SJCRH30 (cell line): ENCODE data around the gene FAM78A. TPM values are rescaled to one million over a fixed set of nuclear protein-coding genes. Genes with fewer than 3 reads are reported as not detected.

Experiments used
- DNase-seq, 2 experiments: peaks; one replicate each; pipeline ENCODE4 v3.0.0-alpha.2; 2015 to 2020
- H3K27ac ChIP-seq: fragments of 250-450 bp; sonication (Bioruptor Pico); 2 replicates; pipeline ENCODE4 v1.5.1; 2020; ENCODE audit warnings: mild to moderate bottlenecking, moderate library complexity
- H3K27me3 ChIP-seq: fragments of 250-450 bp; sonication (Bioruptor Pico); 2 replicates; pipeline ENCODE4 v1.5.1; 2020; ENCODE audit warnings: mild to moderate bottlenecking, moderate library complexity
- H3K36me3 ChIP-seq: fragments of 250-450 bp; sonication (Bioruptor Pico); 2 replicates; pipeline ENCODE4 v1.5.1; 2020; ENCODE audit warnings: mild to moderate bottlenecking, moderate library complexity
- H3K4me1 ChIP-seq: fragments of 250-450 bp; sonication (Bioruptor Pico); 2 replicates; pipeline ENCODE4 v1.5.1; 2020; ENCODE audit warnings: mild to moderate bottlenecking, moderate library complexity
- H3K4me3 ChIP-seq: fragments of 250-450 bp; sonication (Bioruptor Pico); 2 replicates; pipeline ENCODE4 v1.5.1; 2020; ENCODE audit warnings: mild to moderate bottlenecking, moderate library complexity
- H3K9me3 ChIP-seq: fragments of 250-450 bp; sonication (Bioruptor Pico); replicated peaks from 2 replicates; pipeline ENCODE4 v1.5.1; 2020; ENCODE audit warnings: mild to moderate bottlenecking, moderate library complexity
- total RNA-seq: library from RNA; depleted of rRNA; stranded (reverse); fragments of >200 nt; shearing (Covaris generic); gene quantifications from 2 replicates; pipeline ENCODE4 v1.2.3, GENCODE V29; 2014

The FAM78A gene
- total RNA-seq, 1 experiment from 2014 or later = 2.4 TPM

GRCh38 chr9:131292937-131293336 lies 16.6 kb upstream of the FAM78A start:
- Histone ChIP-seq H3K4me3 (no peak overlapping the region), H3K27me3 (no peaks in the 10 kb centered on the region), H3K4me1 (peaks cover 10% of the 10 kb centered on the region), H3K36me3 (no peaks in the 10 kb centered on the region), H3K27ac (no peak overlapping the region), H3K9me3 (no peaks in the 10 kb centered on the region)
- no peak for DNase-seq

DNA sequence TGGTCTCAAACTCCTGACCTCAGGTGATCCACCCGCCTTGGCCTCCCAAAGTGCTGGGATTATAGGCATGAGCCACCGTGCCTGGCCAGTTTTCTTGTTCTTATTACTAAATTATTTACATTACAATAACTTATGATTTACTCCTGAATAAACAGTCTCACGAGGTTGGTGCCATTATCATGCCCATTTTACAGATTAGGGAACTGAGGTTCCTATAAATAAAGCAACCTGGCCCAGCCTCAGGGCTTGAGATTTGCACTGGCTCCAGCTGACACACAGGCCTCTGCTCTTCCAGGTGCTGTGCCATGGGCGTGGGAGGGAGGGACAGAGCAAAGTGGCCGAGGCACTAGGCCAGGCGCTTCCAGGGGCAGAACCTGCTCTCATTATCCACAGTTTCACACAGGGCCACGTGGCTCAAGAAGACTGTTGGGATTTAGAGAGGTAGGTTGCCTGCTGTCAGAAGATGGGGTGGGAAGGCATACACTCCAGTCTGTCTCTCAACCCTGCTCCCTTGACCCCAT lies 15.5 kb upstream of the FAM78A start:
- Histone ChIP-seq H3K4me1 (peaks cover 10% of the 10 kb centered on the region), H3K9me3 (no peaks in the 10 kb centered on the region), H3K27me3 (no peaks in the 10 kb centered on the region), H3K4me3 (no peak overlapping the region), H3K27ac (no peak overlapping the region), H3K36me3 (no peaks in the 10 kb centered on the region)
- DNase-seq = no peak

GRCh38 chr9:131290767-131291370 lies 14.6 kb upstream of the FAM78A start:
- no peak for DNase-seq
- Histone ChIP-seq H3K4me3 (peak overlapping the region; percentile 56; the same call in 1 of the 2 replicates), H3K9me3 (no peaks in the 10 kb centered on the region), H3K36me3 (no peaks in the 10 kb centered on the region), H3K4me1 (peaks cover 2% of the 10 kb centered on the region; the same call in 1 of the 2 replicates), H3K27ac (no peak overlapping the region), H3K27me3 (no peaks in the 10 kb centered on the region)

GRCh38 chr9:131290036-131290766 lies 13.9 kb upstream of the FAM78A start:
- Histone ChIP-seq H3K9me3 (no peaks in the 10 kb centered on the region), H3K4me3 (peak overlapping the region; percentile 56), H3K27me3 (no peaks in the 10 kb centered on the region), H3K36me3 (no peaks in the 10 kb centered on the region), H3K27ac (peak overlapping the region; percentile 25), H3K4me1 (peaks cover 2% of the 10 kb centered on the region; the same call in 1 of the 2 replicates)
- peak; percentile 56 for DNase-seq

- Histone ChIP-seq H3K36me3 (no peaks in the 10 kb centered on the region), H3K4me3 (peak within 1 kb of the TSS; percentile 56), H3K27ac (peak within 1 kb of the TSS; percentile 25), H3K4me1 (peaks cover 2% of the 10 kb centered on the region; the same call in 1 of the 2 replicates), H3K9me3 (no peaks in the 10 kb centered on the region), H3K27me3 (no peaks in the 10 kb centered on the region)
- DNase-seq = peak; percentile 84 to 87
These were observed 13.2 kb upstream of the FAM78A start, which contains the start of gene PLPP7 for GRCh38 chr9:131289301-131290035. Gene PLPP7 (plus strand): TSS chr9:131289723. CDS start chr9:131289998, 275 bp downstream.

GRCh38 chr9:131288217-131288616 lies 11.9 kb upstream of the FAM78A start:
- no peak overlapping the region for H3K4me3 ChIP-seq
- no peaks in the 10 kb centered on the region for H3K36me3 ChIP-seq
- peaks cover 2% of the 10 kb centered on the region; the same call in 1 of the 2 replicates for H3K4me1 ChIP-seq
- peaks cover 2% of the 10 kb centered on the region; the same call in 1 of the 2 replicates for H3K27me3 ChIP-seq
- H3K9me3 ChIP-seq = no peaks in the 10 kb centered on the region
- no peak overlapping the region for H3K27ac ChIP-seq
- DNase-seq = no peak

DNA sequence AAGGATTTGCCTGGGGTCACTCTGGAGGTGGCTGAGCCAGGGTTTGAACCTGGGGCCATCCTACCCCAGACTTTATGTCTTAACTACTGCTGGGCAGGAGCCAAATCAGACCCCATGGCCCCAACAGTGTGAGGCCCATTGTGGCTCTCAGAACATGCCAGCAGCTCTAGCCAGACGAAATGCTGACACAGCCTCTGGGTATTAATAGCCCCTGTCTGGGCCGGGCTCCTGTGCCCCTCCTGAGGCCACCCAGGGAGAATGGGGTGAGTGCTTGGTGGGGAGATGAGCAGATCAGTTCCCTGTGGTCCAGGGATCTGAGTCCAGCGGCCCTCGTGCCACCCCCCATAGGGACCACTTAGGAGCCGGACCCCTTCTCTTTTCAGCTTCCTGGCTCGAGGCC lies 11.0 kb upstream of the FAM78A start:
- DNase-seq = no peak
- Histone ChIP-seq H3K36me3 (no peaks in the 10 kb centered on the region), H3K4me3 (no peak overlapping the region), H3K27ac (no peak overlapping the region), H3K4me1 (peaks cover 2% of the 10 kb centered on the region; the same call in 1 of the 2 replicates), H3K9me3 (no peaks in the 10 kb centered on the region), H3K27me3 (peaks cover 5% of the 10 kb centered on the region; the same call in 1 of the 2 replicates)

DNA sequence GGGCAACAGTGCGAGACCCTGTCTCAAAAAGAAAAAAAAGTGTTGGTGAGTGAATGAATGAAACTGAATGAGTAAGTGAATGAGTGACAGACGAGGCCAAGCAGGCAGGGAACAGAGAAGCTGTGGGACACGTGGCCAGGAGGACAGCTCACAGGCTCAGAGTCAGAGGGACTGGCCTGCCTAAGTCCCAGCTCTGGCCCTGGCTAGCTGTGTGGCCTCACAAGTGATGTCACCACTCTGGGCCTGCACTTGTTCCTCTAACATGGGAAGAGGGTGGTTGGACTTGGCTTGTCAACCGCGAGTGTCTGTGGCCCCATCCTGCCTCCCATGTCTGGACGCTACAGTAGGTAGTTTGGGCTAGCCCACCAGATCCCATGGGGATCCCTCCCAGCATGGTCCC lies 8.5 kb upstream of the FAM78A start:
- Histone ChIP-seq H3K4me3 (no peak overlapping the region), H3K4me1 (no peaks in the 10 kb centered on the region), H3K36me3 (no peaks in the 10 kb centered on the region), H3K27ac (no peak overlapping the region), H3K27me3 (peaks cover 18% of the 10 kb centered on the region), H3K9me3 (no peaks in the 10 kb centered on the region)
- no peak for DNase-seq

DNA sequence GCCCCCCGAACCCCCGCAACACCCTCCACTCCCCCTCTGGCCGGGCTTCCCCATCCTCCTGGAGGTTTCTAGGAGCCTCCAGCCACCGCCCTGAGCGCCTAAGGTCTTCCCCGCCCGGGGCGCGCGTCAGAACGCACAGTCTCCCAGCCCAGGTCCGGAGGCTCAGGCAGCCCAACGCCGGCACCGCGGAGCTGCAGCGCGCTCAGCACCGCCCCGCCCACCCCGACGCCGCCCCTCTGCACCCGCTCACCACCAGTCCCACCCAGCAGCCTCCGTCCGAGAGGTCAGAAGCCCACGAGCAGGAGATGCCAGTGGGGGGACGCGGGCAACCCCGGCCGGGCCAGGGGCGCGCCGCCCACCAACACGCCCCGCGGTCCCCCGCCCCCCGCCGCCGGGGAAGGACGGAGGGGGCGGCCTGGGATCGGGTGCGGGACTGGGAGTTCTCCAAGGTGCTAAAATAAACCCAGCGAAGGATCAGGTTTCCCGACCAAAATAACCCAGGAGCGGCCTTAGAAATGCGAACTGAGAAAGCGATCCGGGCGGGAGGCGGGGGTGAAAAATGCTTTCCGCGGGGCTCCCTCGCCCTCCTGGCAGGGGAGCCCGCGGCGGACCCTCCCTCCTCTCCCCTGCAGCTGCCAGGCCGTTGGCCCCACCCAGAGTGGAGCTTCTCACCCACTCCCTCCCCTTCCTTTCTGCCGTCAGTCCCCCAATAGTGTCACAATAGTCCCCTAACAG lies 6.5 kb upstream of the FAM78A start:
- peaks cover 26% of the 10 kb centered on the region for H3K27me3 ChIP-seq
- H3K9me3 ChIP-seq = no peaks in the 10 kb centered on the region
- no peaks in the 10 kb centered on the region for H3K36me3 ChIP-seq
- DNase-seq = peak; percentile 60 to 73
- H3K27ac ChIP-seq = no peak overlapping the region
- peak overlapping the region; percentile 20 for H3K4me3 ChIP-seq
- peaks cover 7% of the 10 kb centered on the region; the same call in 1 of the 2 replicates for H3K4me1 ChIP-seq

DNA sequence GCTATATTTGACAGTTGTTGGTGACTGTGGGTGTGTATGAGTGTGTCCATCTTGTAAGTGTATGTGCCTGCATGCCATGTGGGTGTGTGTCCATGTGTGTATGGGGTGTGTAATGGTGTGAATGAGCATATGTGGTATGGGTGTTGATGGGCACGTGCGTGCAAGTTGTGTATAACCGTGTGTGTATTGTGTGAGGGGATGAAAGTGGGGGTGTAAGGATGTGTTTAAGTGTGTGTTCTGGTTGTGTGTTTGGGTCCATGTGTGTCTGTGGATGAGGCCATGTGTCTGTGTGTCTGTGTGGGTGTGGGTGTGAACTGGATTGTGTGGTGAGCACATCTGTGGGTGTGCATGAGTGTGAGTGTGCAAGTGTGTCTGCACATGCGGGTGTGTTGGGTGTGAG lies 5.9 kb upstream of the FAM78A start:
- H3K9me3 ChIP-seq = no peaks in the 10 kb centered on the region
- peaks cover 26% of the 10 kb centered on the region for H3K27me3 ChIP-seq
- no peaks in the 10 kb centered on the region for H3K36me3 ChIP-seq
- peaks cover 7% of the 10 kb centered on the region; the same call in 1 of the 2 replicates for H3K4me1 ChIP-seq
- DNase-seq = no peak
- H3K27ac ChIP-seq = no peak overlapping the region
- no peak overlapping the region for H3K4me3 ChIP-seq

- H3K27me3 ChIP-seq = peaks cover 26% of the 10 kb centered on the region
- DNase-seq = no peak
- no peaks in the 10 kb centered on the region for H3K36me3 ChIP-seq
- H3K4me3 ChIP-seq = no peak overlapping the region
- peaks cover 7% of the 10 kb centered on the region; the same call in 1 of the 2 replicates for H3K4me1 ChIP-seq
- H3K27ac ChIP-seq = no peak overlapping the region
- no peaks in the 10 kb centered on the region for H3K9me3 ChIP-seq
These were observed 5.0 kb upstream of the FAM78A start for GRCh38 chr9:131281119-131281965.

DNA sequence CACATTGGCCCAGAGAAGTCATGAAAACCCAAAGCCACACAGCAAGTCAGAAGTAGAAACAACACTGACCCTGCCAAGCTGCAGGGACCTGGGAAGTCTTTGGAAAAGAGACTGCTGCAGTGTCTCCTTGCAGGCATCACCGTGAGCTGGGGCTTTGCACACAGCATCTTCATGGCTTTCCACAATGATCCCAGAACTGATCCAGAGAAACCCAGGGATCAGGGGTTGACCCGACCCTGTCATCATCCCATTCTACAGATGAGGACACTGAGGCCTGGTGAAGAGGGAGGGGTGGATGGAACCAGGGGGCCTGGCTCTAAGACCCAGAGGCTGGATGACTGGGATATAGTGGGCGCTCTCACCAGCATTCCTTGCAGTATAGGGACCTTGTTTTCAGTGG lies 4.3 kb upstream of the FAM78A start:
- H3K9me3 ChIP-seq = no peaks in the 10 kb centered on the region
- peaks cover 7% of the 10 kb centered on the region; the same call in 1 of the 2 replicates for H3K4me1 ChIP-seq
- H3K4me3 ChIP-seq = no peak overlapping the region
- no peak overlapping the region for H3K27ac ChIP-seq
- peaks cover 26% of the 10 kb centered on the region for H3K27me3 ChIP-seq
- H3K36me3 ChIP-seq = no peaks in the 10 kb centered on the region
- DNase-seq = no peak

- no peak for DNase-seq
- no peaks in the 10 kb centered on the region for H3K9me3 ChIP-seq
- no peak overlapping the region for H3K27ac ChIP-seq
- H3K27me3 ChIP-seq = peaks cover 26% of the 10 kb centered on the region
- no peaks in the 10 kb centered on the region for H3K36me3 ChIP-seq
- H3K4me3 ChIP-seq = no peak overlapping the region
- H3K4me1 ChIP-seq = peaks cover 7% of the 10 kb centered on the region; the same call in 1 of the 2 replicates
These were observed 3.7 kb upstream of the FAM78A start for GRCh38 chr9:131279863-131280570.
